ENCODE results near the gene DYSF. TPM values are rescaled to one million over a fixed set of nuclear protein-coding genes. Genes with fewer than 3 reads are reported as not detected.
"Not testable (repeated sequence)": the region's sequence is repeated elsewhere in the genome, so short reads cannot be mapped to it uniquely, and the experiment has no call there.

DYSF gene
- 100 to 1,000 TPM; 109 to 208 (median 118) TPM for total RNA-seq
- polyA plus RNA-seq: 10 to 100 TPM; 38.3 to 67.1 (median 55.8) TPM
- long read RNA-seq, donor 1, partial matches to known transcripts: 23 of 31 reads
- long read RNA-seq, donor 1, other reads (novel, unspliced or antisense): 8 of 31 reads
- long read RNA-seq, donor 2, full-length matches to known transcripts: 3 of 94 reads
- long read RNA-seq, donor 2, partial matches to known transcripts: 69 of 94 reads
- long read RNA-seq, donor 2, other reads (novel, unspliced or antisense): 22 of 94 reads

DNA sequence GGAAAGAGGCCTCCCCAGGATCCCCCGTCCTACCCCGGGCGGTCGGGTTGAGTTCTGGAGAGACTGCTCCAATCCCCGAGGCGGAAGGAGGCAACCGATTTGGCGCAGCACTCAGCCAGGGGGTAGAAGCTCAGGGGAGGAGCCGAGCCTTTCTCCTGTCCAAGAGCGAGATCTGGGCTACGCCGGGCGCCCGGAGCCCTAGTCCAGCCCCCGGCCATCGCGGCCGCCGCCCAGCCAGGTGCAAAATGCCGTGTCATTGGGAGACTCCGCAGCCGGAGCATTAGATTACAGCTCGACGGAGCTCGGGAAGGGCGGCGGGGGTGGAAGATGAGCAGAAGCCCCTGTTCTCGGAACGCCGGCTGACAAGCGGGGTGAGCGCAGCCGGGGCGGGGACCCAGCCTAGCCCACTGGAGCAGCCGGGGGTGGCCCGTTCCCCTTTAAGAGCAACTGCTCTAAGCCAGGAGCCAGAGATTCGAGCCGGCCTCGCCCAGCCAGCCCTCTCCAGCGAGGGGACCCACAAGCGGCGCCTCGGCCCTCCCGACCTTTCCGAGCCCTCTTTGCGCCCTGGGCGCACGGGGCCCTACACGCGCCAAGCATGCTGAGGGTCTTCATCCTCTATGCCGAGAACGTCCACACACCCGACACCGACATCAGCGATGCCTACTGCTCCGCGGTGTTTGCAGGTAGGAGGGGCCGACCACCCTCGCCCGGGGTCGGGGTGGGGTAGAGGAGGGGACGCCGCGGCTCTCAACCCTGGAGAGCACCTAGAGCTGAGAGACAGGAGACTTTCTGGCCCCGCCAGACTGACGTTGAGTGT lies at the start of gene DYSF:
Gene DYSF, plus strand, starts transcription at position 158 of the 817 bp plus-strand sequence.
- H3K4me3 ChIP-seq: peak within 1 kb of the TSS; percentile 88
- peaks cover 0 to 15% of the 10 kb centered on the region in 2 donors for H3K36me3 ChIP-seq (ENCODE audit: insufficient read depth in 1 of 2, low read depth in 1 of 2)
- peak within 1 kb of the TSS; percentile 97 for H3K27ac ChIP-seq
- intact Hi-C loops (cut with DNase I): no loop called here
- DNase-seq (peak; percentile 80 to 91), ATAC-seq (peak; percentile 65 to 75 (median 73))
- WGBS, 3 donors: 1% methylated on average over 60 to 66 of the region's 66 CpGs
- peaks cover 71% of the 10 kb centered on the region for H3K4me1 ChIP-seq
- no peaks in the 10 kb centered on the region for H3K27me3 ChIP-seq (ENCODE audit: insufficient read depth in 3 of 3, low read length in 2 of 3)
- no peaks in the 10 kb centered on the region for H3K9me3 ChIP-seq
- TF ChIP-seq, protein P1, sequence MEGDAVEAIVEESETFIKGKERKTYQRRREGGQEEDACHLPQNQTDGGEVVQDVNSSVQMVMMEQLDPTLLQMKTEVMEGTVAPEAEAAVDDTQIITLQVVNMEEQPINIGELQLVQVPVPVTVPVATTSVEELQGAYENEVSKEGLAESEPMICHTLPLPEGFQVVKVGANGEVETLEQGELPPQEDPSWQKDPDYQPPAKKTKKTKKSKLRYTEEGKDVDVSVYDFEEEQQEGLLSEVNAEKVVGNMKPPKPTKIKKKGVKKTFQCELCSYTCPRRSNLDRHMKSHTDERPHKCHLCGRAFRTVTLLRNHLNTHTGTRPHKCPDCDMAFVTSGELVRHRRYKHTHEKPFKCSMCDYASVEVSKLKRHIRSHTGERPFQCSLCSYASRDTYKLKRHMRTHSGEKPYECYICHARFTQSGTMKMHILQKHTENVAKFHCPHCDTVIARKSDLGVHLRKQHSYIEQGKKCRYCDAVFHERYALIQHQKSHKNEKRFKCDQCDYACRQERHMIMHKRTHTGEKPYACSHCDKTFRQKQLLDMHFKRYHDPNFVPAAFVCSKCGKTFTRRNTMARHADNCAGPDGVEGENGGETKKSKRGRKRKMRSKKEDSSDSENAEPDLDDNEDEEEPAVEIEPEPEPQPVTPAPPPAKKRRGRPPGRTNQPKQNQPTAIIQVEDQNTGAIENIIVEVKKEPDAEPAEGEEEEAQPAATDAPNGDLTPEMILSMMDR (IDR thresholded peaks at IDR 0.05): no peak

- H3K36me3 ChIP-seq (ENCODE audit: insufficient read depth in 1 of 2, low read depth in 1 of 2): peaks cover under 1 to 58% of the 10 kb centered on the region in 2 donors
- H3K4me3 ChIP-seq: no peak overlapping the region
- intact Hi-C loops (cut with DNase I): no loop called here
- DNase-seq: no peak
- no peaks in the 10 kb centered on the region for H3K27me3 ChIP-seq (ENCODE audit: insufficient read depth in 3 of 3, low read length in 2 of 3)
- no peaks in the 10 kb centered on the region for H3K9me3 ChIP-seq
- no peak for ATAC-seq
- 68 to 86% (median 72%) methylated on average over 3 of the region's 3 CpGs for WGBS, 3 donors
- no peaks in the 10 kb centered on the region for H3K4me1 ChIP-seq
- H3K27ac ChIP-seq: peak overlapping the region; percentile 9
- TF ChIP-seq, protein P1 (IDR thresholded peaks at IDR 0.05): no peak
Observed at GRCh38 chr2:71409611-71410010, 43.8 kb upstream of the DYSF start.

DNA sequence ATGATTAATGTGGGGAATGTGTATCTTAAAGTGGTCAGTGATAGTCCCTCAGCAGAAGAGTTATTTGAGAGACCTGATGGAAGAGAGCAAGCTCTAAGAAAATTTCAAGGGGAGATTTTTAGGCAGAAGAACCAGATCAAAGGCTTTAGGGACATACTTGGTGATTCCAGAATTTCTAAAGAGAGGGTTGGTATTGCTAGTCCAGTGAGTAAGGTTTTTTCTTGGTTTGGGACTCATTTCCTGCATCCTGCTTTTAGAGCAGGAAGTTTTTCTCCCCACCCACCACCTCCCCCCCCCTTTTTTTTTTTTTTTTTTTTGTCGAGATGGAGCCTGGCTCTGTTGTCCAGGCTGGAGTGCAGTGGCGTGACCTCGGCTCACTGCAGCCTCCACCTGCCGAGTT lies 42.7 kb upstream of the DYSF start:
- no peaks in the 10 kb centered on the region for H3K9me3 ChIP-seq
- H3K4me1 ChIP-seq: no peaks in the 10 kb centered on the region
- DNase-seq: no peak
- H3K36me3 ChIP-seq (ENCODE audit: insufficient read depth in 1 of 2, low read depth in 1 of 2): peaks cover 0 to 47% of the 10 kb centered on the region in 2 donors
- H3K27me3 ChIP-seq (ENCODE audit: insufficient read depth in 3 of 3, low read length in 2 of 3): no peaks in the 10 kb centered on the region
- peak overlapping the region; percentile 25 for H3K27ac ChIP-seq
- 74 to 83% (median 76%) methylated on average over 4 of the region's 4 CpGs for WGBS, 3 donors
- TF ChIP-seq, protein P1 (IDR thresholded peaks at IDR 0.05): no peak
- no peak overlapping the region for H3K4me3 ChIP-seq
- peak in 1 of 4 donors; percentile 12 for ATAC-seq
- intact Hi-C loops (cut with DNase I): no loop called here

- H3K4me1 ChIP-seq; H3K4me3 ChIP-seq; H3K27me3 ChIP-seq (ENCODE audit: insufficient read depth in 3 of 3, low read length in 2 of 3); ATAC-seq; H3K27ac ChIP-seq; intact Hi-C loops (cut with DNase I); H3K9me3 ChIP-seq; DNase-seq: not testable (repeated sequence)
- peaks cover 0 to 20% of the 10 kb centered on the region in 2 donors for H3K36me3 ChIP-seq (ENCODE audit: insufficient read depth in 1 of 2, low read depth in 1 of 2)
- WGBS, 3 donors: 42 to 69% (median 62%) methylated on average over 5 to 7 of the region's 15 CpGs
Observed at GRCh38 chr2:71416866-71417265, 36.5 kb upstream of the DYSF start.

All from psoas muscle (tissue), 8 donors.